ENCODE measurements around the gene RBMS2.
"Not testable (repeated sequence)": the region's sequence is repeated elsewhere in the genome, so short reads cannot be mapped to it uniquely, and the experiment has no call there.

Gene RBMS2

DNA sequence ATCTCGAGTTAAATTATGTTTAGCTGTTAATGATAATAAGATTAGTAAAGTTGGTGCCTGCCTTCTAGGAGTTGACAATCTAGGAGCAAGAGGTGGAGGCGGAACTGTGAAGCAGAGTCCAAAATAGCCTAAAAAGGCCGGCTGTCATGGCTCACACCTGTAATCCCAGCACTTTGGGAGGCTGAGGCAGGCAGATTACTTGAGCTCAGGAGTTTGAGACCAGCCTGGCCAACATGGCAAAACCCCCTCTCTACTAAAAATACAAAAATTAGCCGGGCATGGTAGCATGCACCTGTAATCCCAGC, 7.7 kb upstream of the RBMS2 start:
- not testable (repeated sequence) for DNase-seq (ENCODE audit: low spot score); FAIRE-seq

DNA sequence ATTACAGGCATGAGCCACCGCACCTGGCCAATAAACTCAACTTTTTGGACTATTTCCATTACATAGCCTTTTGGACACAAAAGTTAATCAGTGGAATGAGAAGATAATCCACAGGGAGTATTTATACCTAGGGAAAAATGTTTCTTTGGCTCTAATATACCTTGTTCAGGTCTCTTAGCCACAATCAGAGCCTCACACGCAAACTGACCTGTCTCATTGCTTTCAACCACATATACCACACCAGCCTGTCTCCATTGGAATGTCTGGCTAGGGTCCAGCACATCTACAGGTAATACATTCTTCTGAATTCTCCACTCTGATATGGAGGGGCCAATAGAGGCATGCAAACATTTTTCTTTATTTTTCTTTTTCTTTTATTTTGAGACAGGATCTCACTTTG, 3.8 kb upstream of the RBMS2 start:
- DNase-seq (ENCODE audit: low spot score) (no peak), FAIRE-seq (no peak)

DNA sequence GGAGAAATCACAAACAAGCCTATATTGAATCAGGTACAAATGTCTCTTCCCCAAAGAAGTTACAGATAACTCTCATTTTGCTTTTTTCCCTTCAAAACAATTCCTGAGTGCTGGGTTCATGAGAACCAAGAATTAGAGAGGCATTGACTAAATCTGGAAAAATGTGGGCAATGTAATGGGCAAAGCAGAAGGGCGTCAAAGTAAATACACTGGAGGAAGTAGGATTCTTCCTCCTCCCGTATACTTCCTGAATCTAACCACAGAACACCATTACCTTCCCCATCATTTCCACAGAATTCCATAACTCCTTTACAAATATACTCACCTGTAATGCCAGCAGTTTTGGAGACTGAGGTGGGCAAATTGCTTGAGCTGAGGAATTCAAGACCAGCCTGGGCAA, 3.0 kb upstream of the RBMS2 start:
- FAIRE-seq: no peak
- no peak for DNase-seq (ENCODE audit: low spot score)

DNA sequence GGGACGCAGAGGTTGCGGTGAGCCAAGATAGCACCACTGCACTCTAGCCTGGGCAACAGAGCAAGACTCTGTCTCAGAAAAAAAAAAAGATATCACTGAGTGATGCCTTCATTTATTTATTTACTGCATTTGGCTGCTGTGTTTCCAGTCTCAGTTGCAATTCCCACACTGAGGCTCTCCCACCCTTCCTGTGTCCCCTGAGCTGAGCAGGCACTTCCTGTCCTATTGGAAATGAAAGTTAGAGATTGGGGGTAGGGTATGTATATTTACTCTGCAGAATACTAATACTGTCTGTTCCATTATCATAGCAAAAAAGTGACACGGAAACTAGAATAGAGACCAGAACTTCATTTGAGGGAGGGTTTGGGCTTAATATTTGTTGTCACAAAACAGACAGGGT, 1.6 kb upstream of the RBMS2 start:
- FAIRE-seq (no peak), DNase-seq (ENCODE audit: low spot score) (no peak)

DNA sequence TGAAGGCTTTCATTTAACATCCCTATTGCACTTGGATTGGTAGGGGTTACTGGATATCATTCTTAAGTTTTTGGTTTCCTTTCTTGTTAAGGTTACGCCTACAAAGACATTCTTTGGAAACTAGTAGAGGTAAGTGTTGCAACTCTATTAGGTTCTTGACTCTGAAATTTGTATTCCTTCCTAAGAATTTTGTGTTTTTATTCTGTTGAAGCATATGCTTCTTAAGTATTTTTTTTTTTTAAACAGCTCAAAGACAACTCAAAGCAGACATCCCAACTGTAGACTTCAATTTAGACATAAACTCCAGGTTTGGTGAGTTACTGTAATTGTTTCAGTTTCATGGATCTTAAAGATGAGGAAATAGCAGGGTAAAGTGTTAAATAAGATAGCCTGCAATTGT, 1.1 kb upstream of the RBMS2 start:
- DNase-seq (ENCODE audit: low spot score) (no peak), FAIRE-seq (no peak)

DNA sequence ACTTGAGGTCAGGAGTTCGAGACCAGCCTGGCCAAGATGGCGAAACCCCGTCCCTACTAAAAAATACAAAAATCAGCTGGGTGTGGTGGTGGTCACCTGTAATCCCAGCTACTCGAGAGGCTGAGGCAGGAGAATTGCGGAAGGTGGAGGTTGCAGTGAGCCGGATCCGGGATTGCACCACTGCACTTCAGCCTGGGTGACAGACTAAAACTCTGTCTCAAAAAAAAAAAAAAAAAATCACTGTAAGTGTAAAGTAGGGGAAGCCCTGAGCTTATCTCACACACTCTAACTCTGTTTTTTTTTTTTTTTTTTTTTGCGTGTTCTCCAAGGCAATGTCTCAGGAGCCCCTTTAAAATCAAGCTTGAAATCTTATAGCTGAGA, 421 bp upstream of the RBMS2 start:
- DNase-seq (ENCODE audit: low spot score) (no peak), FAIRE-seq (no peak)

DNA sequence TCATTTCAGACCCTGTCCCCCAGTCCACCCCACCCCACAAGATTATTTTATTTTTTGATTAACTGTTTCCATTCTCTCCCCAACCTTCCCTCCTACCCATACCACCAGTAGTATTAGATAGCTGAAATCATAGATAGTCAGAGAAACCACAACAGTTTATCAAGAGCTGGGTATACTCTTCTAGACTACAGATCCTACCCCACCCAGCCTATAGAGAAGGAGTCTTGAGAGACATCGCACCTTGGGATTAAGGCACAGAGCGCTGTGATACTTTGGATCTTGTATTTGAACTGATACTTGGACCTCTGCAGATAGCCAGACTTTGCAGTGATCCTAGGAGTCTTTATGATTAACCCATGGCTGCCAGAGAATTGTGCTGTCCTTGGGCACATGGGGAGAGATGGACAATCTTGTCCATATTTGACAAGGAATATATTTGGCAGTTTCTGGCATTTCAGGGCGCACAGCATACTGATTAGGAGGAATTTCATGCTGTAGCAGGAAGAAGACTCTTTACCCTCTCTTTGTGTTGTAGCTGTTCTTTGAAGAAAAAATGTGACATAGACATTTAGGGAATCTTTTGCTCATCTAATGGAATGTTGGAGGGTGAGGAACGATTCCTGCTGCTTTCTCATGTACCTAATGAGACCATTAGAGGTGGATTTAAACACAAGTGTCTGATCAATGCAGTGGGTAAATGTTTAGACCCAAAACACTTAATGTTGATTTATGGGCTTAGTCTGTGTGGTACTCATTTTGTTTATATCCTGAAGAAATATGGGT, 982 bp downstream of the RBMS2 start:
- FAIRE-seq: no peak
- no peak for DNase-seq (ENCODE audit: low spot score)

DNA sequence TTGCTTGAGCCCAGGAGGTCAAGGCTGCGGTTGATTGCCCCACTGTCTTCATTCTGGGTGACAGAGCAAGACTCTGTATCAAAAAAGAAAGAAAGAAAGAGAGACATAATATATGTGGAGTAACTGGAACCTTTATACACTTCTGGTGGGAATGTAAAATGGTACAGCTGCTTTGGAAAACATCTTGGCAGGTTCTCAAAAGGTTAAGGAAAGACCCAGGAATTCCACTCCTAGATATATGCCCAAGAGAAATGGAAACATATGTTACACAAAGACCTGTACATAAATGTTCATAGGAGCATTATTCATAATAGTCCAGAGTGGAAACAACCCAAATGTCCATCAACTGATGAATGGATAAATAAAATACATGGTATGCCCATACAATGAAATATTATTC, 7.2 kb downstream of the RBMS2 start:
- no peak for FAIRE-seq
- DNase-seq (ENCODE audit: low spot score): no peak

DNA sequence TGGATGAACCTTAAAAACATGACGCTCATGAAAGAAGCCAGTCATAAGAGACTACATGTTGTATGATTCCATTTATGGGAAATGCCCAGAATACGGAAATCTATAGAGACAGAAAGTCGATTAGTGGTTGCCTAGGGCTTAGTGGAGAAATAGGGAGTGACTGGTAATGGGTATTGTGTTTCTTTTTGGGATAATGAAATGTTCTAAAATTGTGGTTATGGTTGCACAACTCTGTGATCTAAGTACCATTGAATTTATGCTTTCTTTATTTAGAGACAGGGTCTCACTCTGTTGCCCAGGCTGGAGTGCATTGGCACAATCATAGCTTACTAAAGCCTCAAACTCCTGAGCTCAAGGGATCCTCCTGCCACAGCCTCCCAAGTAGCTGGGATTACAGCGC, 8.0 kb downstream of the RBMS2 start:
- FAIRE-seq (no peak), DNase-seq (ENCODE audit: low spot score) (no peak)

DNA sequence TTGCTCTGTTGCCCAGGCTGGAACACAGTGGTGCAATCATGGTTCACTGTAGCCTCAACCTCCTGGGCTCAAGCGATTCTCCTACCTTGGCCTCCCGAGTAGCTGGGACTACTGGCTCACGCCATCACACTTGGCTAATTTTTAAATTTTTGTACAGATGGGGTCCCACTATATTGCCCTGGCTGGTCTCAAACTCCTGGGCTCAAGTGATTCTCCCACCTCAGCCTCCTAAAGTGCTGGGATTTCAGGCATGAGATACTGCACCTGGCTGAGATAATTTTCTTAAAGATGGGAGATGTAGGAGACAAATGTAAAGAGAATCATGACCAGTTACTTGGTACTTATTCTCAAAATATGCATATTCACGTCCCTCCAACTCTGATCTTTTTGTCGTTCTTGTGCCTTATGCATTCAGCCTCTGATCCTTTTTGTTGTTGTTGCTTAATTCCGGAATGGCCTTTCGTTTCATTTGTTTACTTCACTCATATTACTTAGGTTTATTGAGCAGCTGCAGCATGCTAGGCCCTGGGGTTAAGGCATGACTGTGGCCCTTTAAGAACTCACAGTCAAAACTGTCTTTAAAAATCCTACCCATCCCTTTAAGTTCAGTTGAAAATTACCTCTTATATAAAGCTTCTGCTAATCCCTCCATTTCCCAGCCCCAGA, 8.9 kb downstream of the RBMS2 start:
- no peak for DNase-seq (ENCODE audit: low spot score)
- FAIRE-seq: no peak

DNA sequence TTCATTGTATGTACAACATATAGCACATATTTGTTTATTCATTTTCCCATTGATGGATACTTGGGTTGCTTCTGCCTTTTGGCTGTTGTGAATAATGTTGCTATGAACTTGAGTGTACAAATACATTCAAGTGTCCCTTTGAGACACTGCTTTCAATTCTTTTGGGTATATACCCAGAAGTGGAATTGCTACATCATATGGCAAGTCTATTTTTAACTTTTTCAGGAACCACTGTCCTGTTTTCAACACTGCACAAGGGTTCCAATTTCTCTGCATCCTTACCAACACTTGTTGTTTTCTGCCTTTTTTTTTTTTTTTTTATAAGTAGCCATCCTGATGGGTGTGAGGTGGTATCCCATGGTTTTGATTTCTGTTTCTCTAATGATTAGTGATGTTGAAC, 15.9 kb downstream of the RBMS2 start:
- FAIRE-seq (no peak), DNase-seq (ENCODE audit: low spot score) (no peak)

DNA sequence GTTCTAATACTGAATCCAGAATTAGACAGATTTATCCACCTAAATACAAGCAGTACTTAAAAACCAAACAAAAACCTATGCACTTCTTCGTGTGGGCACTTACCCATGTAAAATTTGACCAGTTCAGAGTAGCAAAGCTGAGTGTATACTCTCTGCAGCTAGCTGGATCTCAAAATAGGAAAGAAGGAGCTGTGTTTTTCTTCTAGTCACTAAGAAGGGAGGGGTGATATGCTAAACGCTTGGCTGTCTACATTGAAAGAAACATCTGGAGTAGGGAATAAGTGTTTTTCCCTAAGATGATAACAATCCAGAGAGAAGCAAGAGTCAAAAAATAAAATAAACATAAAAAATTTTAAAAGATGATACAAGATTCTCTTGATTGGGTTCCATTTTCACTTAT, 20.0 kb downstream of the RBMS2 start:
- FAIRE-seq (no peak), DNase-seq (ENCODE audit: low spot score) (no peak)

DNA sequence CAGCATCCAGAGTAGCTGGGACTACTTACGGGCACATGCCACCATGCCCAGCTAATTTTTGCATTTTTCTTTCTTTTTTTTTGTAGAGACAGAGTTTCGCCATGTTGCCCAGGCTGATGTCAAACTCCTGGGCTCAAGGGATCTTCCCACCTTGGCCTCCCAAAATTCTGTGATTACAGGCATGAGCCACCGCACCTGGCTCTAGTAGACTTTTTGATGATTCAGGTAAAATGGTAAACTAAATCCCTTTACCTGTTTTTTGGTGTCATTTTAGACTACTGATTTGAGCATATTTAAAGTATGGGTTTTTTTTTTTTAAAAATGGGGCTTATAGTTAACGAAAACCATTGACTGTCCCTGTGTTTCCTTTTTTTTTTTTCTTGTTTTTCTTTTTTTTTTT, 20.5 kb downstream of the RBMS2 start:
- FAIRE-seq: no peak
- DNase-seq (ENCODE audit: low spot score): no peak

DNA sequence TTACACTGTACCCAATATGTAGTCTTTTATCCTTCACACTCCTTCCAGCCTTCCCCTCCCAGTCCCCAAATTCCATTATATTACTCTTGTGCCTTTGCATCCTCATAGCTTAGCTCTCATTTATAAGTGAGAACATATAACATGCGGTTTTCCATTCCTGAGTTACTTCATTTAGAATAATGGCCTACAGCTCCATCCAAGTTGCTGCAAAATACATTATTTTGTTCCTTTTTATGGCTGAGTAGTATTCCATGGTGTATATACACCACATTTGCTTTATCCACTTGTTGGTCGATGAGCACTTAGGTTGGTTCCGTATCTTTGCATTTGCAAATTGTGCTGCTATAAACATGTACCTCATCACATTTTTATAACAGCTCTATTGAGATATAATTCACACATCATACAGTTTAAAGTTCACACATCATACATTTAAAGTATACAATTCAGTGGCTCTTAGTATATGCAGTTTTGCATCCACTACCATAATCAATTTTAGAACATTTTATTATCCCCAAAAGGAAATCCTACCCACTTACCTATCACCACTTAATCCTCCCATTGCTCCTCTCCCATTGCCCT, 23.5 kb downstream of the RBMS2 start:
- DNase-seq (ENCODE audit: low spot score) (no peak), FAIRE-seq (no peak)

DNA sequence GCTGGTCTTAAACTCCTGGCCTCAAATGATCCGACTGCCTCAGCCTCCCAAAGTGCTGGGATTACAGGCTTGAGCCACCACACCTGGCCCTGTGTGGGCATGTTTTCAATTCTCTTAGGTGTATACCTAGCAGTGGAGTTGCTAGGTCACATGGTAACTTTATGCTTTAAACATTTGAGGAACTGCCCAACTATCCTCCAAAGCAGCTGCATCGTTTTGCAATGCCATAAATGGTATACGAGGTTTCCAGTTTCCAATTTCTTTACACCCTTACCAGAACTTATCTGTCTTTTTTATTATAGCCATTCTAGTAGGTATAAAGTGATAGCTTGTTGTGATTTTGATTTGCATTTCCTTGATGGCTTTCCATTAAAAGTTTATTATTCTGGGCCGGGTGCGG, 25.1 kb downstream of the RBMS2 start:
- FAIRE-seq: no peak

DNA sequence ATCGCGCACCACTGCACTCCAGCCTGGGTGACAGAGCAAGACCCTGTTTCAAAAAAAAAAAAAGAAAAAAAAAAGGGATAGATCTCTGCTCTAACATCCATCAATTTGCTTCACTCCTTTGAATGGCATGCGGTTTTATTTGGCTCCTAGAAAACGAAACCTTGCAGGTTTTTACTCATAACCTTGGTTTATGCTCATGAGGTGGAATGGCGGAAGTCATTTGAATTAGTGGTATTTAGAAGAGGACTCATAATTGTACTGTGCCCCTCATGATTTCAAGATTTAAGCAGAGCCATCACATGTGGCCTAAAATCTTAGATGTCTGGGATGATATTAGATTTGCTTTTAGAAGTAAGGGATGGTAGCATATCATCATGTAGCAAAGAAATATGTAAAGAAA, 29.4 kb downstream of the RBMS2 start:
- FAIRE-seq: no peak
- DNase-seq (ENCODE audit: low spot score): no peak

More for the DNA sequence above, 25.1 kb downstream of the RBMS2 start:
- DNase-seq (ENCODE audit: low spot score): no peak

DNA sequence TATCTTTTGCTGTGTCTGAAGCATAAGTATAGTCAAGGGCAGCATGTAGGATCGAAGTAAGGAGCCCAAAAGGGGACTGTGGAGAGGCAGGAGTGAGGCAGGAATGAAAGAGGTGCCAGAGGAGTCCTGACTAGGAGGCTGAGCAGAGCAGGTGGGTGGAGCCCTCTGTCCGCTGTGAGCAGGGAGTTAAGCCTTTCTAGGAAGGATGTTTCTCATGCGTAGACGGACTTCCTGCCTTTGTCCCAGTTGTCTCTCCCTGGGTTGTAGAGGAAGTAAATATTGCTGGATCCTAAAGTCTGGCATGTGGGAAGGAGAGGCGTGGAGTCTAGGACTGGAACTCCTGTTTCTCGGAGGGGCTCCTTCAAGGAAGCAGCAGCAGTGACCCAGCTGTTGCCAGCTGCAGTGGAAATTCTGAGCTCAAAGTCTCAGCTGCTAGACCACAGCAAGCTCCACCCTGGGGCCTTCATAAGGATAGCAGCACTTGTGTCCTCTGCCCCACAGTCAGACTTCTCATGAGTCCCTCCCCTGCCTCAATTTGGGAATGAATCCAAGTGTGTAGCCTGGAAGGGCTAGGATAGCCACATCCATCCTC, 44.0 kb downstream of the RBMS2 start:
- DNase-seq (ENCODE audit: low spot score): no peak

DNA sequence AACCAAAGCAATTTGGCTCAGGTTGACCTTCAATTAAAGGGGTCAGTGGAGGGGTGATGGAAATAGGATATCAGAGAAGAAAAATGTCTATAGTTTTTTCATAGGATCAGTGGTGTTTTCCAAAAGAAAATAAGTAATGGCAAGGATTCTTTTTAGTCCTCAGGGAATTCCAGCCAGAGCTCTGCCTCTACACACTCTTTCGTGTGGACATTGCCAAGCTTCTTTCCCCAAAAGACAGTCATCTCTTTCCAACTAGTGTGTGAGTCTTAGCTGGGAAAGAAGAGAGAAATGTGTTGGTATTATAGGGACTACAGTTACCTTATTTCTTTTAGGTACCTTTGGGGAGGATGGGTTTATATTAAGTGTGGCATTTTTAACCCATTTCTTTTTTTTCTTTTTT, 46.5 kb downstream of the RBMS2 start:
- no peak for FAIRE-seq

More for the DNA sequence above, 44.0 kb downstream of the RBMS2 start:
- no peak for FAIRE-seq

DNA sequence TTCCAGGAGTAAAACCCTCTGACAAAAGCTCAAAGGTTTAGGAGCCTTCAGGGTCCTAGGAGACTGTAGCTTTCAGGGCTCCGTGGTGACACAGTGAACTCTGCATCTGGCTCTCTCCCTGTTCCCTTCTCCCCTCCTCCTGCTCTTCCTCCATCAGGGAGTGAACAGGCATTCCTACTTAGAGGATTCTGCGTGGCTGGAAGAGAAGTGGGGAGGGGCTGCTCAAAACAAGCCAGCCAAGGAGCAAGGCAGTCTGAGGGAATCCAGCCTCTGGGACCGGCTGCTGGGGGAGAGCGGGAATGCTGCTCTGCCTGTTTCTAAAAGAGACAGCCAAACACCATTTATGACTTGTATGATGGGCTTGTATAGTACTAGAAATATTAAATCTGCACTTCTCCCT, 49.5 kb downstream of the RBMS2 start:
- FAIRE-seq: no peak
- DNase-seq (ENCODE audit: low spot score): no peak

More for the DNA sequence above, 46.5 kb downstream of the RBMS2 start:
- no peak for DNase-seq (ENCODE audit: low spot score)

DNA sequence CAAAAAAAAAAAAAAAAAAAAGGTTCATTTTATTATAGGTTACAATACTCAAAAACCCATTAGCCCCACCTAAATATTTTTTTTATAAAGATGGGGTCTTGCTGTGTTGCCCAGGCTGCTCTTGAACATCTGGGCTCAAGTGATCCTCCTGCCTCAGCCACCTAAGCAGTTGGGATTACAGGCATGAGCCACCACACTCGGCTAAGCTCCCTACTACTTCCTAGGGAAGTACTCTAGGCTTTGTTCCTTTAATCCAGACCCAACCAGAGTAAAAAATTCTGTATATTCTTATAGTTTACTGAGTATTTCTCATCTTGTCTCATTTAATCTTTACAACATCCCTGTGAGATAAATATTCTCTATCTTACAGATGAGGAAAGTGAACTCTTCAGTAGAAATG, 50.7 kb downstream of the RBMS2 start:
- DNase-seq (ENCODE audit: low spot score) (no peak), FAIRE-seq (no peak)

DNA sequence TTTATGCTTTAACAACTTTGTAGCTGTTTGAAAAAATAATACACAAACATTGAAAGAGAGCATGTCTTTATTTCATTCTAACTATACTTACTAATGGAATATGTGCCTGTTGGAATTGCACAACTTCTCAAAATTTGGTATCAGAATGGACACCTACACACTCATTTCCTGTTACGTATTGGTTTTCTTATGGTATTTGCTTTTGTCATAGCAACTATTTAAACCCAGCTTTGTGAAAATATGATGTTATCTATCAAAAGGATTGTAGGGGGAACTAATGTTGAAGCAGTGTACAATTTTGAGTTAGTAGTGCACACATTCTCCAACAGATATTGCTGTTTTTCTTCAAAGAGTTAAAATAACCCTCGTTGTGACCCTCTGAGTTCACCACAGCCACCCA, 52.6 kb downstream of the RBMS2 start:
- DNase-seq (ENCODE audit: low spot score) (no peak), FAIRE-seq (no peak)

DNA sequence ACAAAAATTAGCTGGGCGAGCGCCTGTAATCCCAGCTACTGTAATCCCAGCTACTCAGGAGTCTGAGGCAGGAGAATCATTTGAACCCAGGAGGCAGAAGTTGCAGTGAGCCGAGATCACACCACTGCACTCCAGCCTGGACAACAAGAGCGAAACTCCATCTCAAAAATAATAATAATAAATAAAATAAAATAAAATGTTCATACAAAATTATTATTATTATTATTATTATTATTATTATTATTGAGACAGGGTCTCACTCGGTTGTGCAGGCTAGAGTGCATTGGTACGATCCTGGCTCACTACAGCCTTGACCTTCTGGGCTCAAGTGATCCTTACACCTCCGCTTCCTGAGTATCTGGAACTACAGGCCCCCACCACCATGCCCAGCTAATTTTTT, 55.6 kb downstream of the RBMS2 start:
- not testable (repeated sequence) for DNase-seq (ENCODE audit: low spot score); FAIRE-seq
